NCI-H524 (cell line): ENCODE results near the gene TALDO1.
A peak's percentile ranks its signal among the peaks of the same experiment; 100 is the strongest.

Experiments
- DNase-seq, 2 experiments: peaks; one replicate each; lab custom pipeline; 2025; lab: John Stamatoyannopoulos, UW

TALDO1 gene

GRCh38 chr11:769887-770641, 22.8 kb downstream of the TALDO1 start:
- DNase-seq, result no peak

- DNase-seq, result no peak
Measured at GRCh38 chr11:770642-771616, 23.7 kb downstream of the TALDO1 start.

GRCh38 chr11:771617-772204, 24.4 kb downstream of the TALDO1 start:
- DNase-seq, result no peak

- no peak for DNase-seq
Measured at GRCh38 chr11:772429-773390, 25.4 kb downstream of the TALDO1 start.

GRCh38 chr11:773425-773824, 26.2 kb downstream of the TALDO1 start:
- no peak for DNase-seq

- DNase-seq, result no peak
Measured at GRCh38 chr11:773830-774229, 26.6 kb downstream of the TALDO1 start.

- no peak for DNase-seq
Measured at GRCh38 chr11:774873-775592, 27.8 kb downstream of the TALDO1 start.

GRCh38 chr11:776263-776560, 28.9 kb downstream of the TALDO1 start:
- no peak for DNase-seq

- DNase-seq, result no peak
Measured at GRCh38 chr11:776561-777287, 29.5 kb downstream of the TALDO1 start.

- peak; percentile 50 to 77 for DNase-seq
Measured at GRCh38 chr11:777288-778255, 30.3 kb downstream of the TALDO1 start, which contains the start of gene GATD1. GATD1 (minus strand) TSS chr11:777487; CDS start chr11:777462, 25 bp downstream.

- no peak for DNase-seq
Measured at GRCh38 chr11:778976-779954, 32.0 kb downstream of the TALDO1 start.

- no peak for DNase-seq
Measured at GRCh38 chr11:779955-780532, 32.8 kb downstream of the TALDO1 start.

- DNase-seq, result no peak
Measured at GRCh38 chr11:782264-783174, 35.3 kb downstream of the TALDO1 start.

GRCh38 chr11:783581-784015, 36.3 kb downstream of the TALDO1 start:
- peak; percentile 93 to 94 for DNase-seq

- peak; percentile 50 to 72 for DNase-seq
Measured at GRCh38 chr11:786235-787083, 39.2 kb downstream of the TALDO1 start.
